ENCODE data around the gene KCP. TPM values are rescaled to one million over a fixed set of nuclear protein-coding genes. Genes with fewer than 3 reads are reported as not detected.

The KCP gene
- total RNA-seq, 2 experiments from 2014 or later = 1.4 to 2.3 TPM

DNA sequence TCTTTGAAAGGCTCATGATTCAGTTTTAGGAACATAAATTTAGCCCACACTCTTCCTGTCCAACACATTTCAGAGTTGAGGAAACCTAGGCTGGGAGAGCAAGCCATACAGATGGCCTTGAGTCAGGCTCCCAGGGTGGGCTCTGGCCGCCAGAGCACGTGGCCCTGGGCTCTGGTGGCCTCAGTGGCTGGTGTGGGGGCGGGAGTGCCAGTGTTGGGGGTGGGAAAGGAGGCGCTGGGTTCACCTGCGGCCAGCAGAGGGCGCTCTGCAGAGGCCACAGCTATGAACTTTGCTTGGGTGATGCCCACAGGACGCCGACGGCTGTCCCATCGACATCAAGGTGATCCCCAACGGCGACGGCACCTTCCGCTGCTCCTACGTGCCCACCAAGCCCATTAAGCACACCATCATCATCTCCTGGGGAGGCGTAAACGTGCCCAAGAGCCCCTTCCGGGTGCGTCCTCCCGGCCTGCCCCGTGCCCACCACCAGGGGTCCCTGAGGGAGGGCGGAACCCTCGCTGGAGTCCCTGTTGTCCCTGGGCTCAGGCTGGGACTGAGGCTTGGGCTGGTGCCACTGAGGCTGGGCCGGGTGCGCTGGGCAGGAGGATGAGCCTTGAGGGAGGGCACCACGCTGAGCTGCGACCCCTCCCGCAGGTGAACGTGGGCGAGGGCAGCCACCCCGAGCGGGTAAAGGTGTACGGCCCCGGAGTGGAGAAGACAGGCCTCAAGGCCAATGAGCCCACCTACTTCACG, 68.4 kb downstream of the KCP start:
- BruUV-seq (replicated peaks) = no TSS peak
- peak; percentile 66 for DNase-seq (ENCODE audit: low spot score)
- Histone ChIP-seq H3K4me3 (ENCODE audit: low read depth, low read length, poor library complexity, severe bottlenecking) (no peak overlapping the region), H2AFZ (ENCODE audit: low read length) (no peak overlapping the region), H4K20me1 (ENCODE audit: insufficient read depth, low read length) (no peaks in the 10 kb centered on the region), H3K9me2 (ENCODE audit: insufficient read depth, low read length) (no peaks in the 10 kb centered on the region), H3K4me1 (ENCODE audit: insufficient read depth, low read length, poor library complexity, severe bottlenecking) (peaks cover 3% of the 10 kb centered on the region), H3K27ac (ENCODE audit: low read depth, low read length, poor library complexity, severe bottlenecking) (no peak overlapping the region), H3K9me3 (ENCODE audit: low read length) (no peaks in the 10 kb centered on the region), H3K79me2 (ENCODE audit: insufficient read depth, low read depth, low read length) (no peaks in the 10 kb centered on the region), H3K36me3 (ENCODE audit: insufficient read depth, low read length) (no peaks in the 10 kb centered on the region), H3K4me2 (ENCODE audit: low read length) (no peak overlapping the region)
- TF ChIP-seq, protein P1, sequence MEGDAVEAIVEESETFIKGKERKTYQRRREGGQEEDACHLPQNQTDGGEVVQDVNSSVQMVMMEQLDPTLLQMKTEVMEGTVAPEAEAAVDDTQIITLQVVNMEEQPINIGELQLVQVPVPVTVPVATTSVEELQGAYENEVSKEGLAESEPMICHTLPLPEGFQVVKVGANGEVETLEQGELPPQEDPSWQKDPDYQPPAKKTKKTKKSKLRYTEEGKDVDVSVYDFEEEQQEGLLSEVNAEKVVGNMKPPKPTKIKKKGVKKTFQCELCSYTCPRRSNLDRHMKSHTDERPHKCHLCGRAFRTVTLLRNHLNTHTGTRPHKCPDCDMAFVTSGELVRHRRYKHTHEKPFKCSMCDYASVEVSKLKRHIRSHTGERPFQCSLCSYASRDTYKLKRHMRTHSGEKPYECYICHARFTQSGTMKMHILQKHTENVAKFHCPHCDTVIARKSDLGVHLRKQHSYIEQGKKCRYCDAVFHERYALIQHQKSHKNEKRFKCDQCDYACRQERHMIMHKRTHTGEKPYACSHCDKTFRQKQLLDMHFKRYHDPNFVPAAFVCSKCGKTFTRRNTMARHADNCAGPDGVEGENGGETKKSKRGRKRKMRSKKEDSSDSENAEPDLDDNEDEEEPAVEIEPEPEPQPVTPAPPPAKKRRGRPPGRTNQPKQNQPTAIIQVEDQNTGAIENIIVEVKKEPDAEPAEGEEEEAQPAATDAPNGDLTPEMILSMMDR (conservative IDR thresholded peaks at IDR 0.05; ENCODE audit: low read length) = peak; percentile 92
- TF ChIP-seq EZH2phosphoT487 (IDR thresholded peaks at IDR 0.05; ENCODE audit: borderline replicate concordance, low read depth, low read length) = no peak
- intact Hi-C loops (cut with micrococcal nuclease; ENCODE audit: unreplicated experiment) = loop anchor here (1.0 to 5.0 kb wide), 3 partner anchors 41 to 370 kb away; no protein-coding TSS in a partner anchor
- ChIA-PET POLR2A (interaction anchor here (0.5 kb wide), 1 partner anchor 335 kb away, joined by 5 read pairs; no protein-coding TSS in a partner anchor), CTCF (ENCODE audit: unreplicated experiment) (interaction anchor here (0.6 to 0.7 kb wide), 2 partner anchors 20 to 249 kb away, joined by 3 read pairs; partner anchors contain the start of gene ATP6V1F)

DNA sequence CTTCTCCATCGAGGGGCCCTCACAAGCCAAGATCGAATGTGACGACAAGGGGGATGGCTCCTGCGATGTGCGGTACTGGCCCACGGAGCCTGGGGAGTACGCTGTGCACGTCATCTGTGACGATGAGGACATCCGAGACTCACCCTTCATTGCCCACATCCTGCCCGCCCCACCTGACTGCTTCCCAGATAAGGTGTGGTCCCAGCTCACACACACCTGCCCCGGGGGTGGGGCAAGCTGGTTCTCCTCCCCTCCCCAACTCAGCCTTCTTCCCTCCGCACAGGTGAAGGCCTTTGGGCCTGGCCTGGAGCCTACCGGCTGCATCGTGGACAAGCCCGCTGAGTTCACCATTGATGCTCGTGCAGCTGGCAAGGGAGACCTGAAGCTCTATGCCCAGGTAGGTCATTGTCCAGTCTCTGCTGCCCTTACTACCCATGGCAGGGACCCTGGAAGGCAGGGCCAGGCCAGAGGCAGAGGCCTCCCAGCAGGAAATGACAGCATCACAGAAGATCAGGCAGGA, 69.3 kb downstream of the KCP start:
- no peak for DNase-seq (ENCODE audit: low spot score)
- Histone ChIP-seq H3K4me2 (ENCODE audit: low read length) (no peak overlapping the region), H4K20me1 (ENCODE audit: insufficient read depth, low read length) (no peaks in the 10 kb centered on the region), H3K4me1 (ENCODE audit: insufficient read depth, low read length, poor library complexity, severe bottlenecking) (peaks cover 3% of the 10 kb centered on the region), H3K9me3 (ENCODE audit: low read length) (no peaks in the 10 kb centered on the region), H3K79me2 (ENCODE audit: insufficient read depth, low read depth, low read length) (no peaks in the 10 kb centered on the region), H3K27ac (ENCODE audit: low read depth, low read length, poor library complexity, severe bottlenecking) (no peak overlapping the region), H3K36me3 (ENCODE audit: insufficient read depth, low read length) (no peaks in the 10 kb centered on the region), H3K9me2 (ENCODE audit: insufficient read depth, low read length) (no peaks in the 10 kb centered on the region), H3K4me3 (ENCODE audit: low read depth, low read length, poor library complexity, severe bottlenecking) (no peak overlapping the region), H2AFZ (ENCODE audit: low read length) (no peak overlapping the region)
- ChIA-PET POLR2A (no interaction called here), CTCF (ENCODE audit: unreplicated experiment) (interaction anchor here (0.6 to 0.7 kb wide), 2 partner anchors 161 to 250 kb away, joined by 3 read pairs; no protein-coding TSS in a partner anchor)
- no TSS peak for BruUV-seq (replicated peaks)
- no peak for TF ChIP-seq EZH2phosphoT487 (IDR thresholded peaks at IDR 0.05; ENCODE audit: borderline replicate concordance, low read depth, low read length)
- TF ChIP-seq, protein P1 (conservative IDR thresholded peaks at IDR 0.05; ENCODE audit: low read length) = no peak
- intact Hi-C loops (cut with micrococcal nuclease; ENCODE audit: unreplicated experiment) = loop anchor here (5.0 kb wide), 1 partner anchor 371 kb away; no protein-coding TSS in a partner anchor
